ENCODE results near the gene NR2C1. TPM values are rescaled to one million over a fixed set of nuclear protein-coding genes. Genes with fewer than 3 reads are reported as not detected.
A peak's percentile ranks its signal among the peaks of the same experiment; 100 is the strongest.

The NR2C1 gene
- total RNA-seq, 4 donors from 2014 or later, result 23.3 to 67.1 (median 27.7) TPM

DNA sequence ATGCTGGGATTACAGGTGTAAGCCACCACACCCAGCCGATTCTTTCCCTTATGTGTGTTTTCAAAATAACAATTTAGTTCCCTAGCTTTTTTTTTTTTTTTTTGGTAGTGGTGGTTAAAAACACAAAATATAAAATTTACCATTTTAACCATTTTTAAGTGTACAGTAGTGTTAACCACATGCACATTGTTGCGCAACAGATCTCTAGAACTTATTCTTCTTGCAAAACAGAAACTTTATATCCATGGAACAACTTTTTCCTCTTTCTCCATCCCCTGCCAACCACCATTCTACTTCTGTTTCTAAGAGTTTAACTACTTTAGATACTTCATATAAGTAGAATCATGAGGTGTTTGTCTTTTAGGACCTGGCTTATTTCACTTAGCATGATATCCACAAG lies 68.8 kb downstream of the NR2C1 start:
- TF ChIP-seq, protein P1, sequence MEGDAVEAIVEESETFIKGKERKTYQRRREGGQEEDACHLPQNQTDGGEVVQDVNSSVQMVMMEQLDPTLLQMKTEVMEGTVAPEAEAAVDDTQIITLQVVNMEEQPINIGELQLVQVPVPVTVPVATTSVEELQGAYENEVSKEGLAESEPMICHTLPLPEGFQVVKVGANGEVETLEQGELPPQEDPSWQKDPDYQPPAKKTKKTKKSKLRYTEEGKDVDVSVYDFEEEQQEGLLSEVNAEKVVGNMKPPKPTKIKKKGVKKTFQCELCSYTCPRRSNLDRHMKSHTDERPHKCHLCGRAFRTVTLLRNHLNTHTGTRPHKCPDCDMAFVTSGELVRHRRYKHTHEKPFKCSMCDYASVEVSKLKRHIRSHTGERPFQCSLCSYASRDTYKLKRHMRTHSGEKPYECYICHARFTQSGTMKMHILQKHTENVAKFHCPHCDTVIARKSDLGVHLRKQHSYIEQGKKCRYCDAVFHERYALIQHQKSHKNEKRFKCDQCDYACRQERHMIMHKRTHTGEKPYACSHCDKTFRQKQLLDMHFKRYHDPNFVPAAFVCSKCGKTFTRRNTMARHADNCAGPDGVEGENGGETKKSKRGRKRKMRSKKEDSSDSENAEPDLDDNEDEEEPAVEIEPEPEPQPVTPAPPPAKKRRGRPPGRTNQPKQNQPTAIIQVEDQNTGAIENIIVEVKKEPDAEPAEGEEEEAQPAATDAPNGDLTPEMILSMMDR (IDR thresholded peaks at IDR 0.05), result no peak
- ATAC-seq (ENCODE audit: low FRiP score) (no peak), DNase-seq (ENCODE audit: low spot score) (no peak)

DNA sequence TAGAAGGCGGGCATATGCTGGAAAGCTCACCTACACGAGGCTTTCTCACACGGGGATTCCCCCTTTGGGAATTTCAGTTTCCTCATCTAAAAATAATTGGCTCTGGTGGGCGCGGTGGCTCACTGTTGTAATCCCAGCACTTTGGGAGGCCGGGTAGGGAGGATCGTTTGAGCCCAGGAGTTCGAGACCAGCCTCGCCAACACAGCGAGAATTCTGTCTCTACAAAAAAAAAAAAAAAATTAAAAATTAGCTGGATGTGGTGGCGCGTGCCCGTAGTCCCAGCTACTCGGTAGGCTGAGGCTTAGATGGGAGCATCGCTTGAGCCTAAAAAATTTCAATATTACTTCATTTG lies 69.5 kb downstream of the NR2C1 start:
- TF ChIP-seq, protein P1 (IDR thresholded peaks at IDR 0.05), result no peak
- ATAC-seq (ENCODE audit: low FRiP score) (no peak), DNase-seq (ENCODE audit: low spot score) (no peak)

DNA sequence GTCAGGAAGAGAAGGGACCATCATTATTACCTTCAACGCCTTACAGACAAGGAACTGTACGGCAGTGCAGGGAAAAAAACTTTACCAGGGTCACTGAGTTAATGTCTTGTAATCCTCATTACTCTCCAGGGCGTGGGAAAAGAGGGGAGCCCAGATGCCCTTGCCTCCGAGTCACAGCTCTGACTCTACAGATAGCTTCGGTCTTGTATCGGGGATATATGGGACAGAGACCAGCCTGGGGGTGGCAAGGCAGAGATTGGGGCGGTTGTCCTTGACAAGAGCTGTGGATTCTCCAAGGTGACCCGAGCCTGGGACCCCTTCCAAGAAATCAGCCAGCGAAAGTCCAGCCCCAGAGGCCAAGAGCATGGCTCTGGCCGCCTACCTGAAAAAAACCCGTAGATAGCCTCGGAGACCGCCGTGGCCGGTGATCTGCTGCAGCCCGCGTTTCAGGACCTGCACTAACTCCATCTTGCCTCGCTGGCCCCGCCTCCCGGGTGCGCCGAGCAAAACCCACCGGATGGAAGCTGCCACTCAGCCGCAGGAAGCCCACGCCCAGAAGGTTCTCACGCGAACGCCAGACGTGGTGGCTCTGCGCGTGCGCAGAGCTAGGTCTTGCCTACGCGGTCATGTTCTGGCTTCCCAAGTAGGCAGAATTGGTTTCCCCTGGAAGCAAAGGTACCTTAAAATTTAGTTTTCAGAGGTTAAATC lies 70.1 kb downstream of the NR2C1 start, which contains the start of gene NDUFA12:
Gene NDUFA12 (minus strand): TSS at position 485 of the 708 bp plus-strand sequence. CDS start 17 bp downstream, at position 468.
- DNase-seq (ENCODE audit: low spot score) (peak; percentile 83), ATAC-seq (ENCODE audit: low FRiP score) (peak; percentile 99)
- TF ChIP-seq, protein P1 (IDR thresholded peaks at IDR 0.05), result no peak

DNA sequence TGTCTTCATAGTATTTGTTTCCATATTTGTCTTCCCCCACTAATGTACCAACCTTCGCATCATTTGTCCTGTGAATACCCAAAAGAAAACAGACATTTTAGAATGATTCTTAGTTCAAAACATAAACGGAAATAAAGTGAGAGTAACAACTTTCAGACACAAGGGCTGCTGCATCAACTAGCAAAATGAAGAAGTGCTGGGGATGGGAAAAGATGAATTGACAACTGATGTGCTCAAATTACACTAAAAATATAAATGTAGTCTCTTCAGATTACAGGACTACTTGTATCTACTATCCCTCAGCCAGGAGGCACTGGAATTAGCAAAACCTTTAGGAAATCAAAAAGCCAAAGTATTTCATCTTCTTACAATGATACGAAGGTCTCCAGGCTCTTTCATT lies 70.7 kb downstream of the NR2C1 start:
- TF ChIP-seq, protein P1 (IDR thresholded peaks at IDR 0.05), result no peak
- DNase-seq (ENCODE audit: low spot score), result no peak

DNA sequence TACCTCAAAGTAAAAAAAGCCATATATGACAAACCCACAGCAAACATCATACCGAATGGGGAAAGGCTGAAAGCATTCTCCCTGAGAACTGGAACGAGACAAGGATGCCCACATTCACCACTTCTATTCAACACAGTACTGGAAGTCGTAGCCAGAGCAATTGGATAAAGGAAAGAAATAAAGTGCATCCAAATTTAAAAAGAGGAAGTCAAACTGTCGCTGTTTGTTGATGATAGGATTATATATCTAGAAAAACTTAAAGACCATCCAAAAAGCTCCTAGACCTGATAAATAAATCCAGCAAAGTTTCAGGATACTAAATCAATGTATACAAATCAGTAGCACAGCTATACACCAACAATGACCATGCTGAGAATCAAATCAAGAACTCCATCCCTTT lies 75.1 kb downstream of the NR2C1 start:
- TF ChIP-seq, protein P1 (IDR thresholded peaks at IDR 0.05), result no peak
- DNase-seq (ENCODE audit: low spot score) (no peak), ATAC-seq (ENCODE audit: low FRiP score) (no peak)

More for the DNA sequence above, 70.7 kb downstream of the NR2C1 start:
- no peak for ATAC-seq (ENCODE audit: low FRiP score)

DNA sequence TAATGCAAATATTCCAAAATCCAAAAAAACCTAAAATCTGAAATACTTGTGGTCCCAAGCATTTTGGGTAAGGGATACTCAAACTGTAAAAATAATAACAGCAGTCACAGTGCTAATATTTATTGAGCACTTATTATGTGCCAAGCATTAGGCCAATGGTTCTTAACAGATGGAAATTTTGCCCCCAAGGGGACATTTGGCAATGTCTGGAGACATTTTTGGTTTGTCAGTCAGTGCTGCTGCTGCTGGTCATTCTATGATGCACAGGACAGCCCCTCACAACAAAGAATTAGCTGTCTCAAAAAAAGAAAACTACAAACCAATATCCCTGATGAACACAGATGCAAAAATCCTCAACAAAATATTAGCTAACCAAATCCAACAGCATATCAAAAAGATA lies 75.7 kb downstream of the NR2C1 start:
- DNase-seq (ENCODE audit: low spot score) (no peak), ATAC-seq (ENCODE audit: low FRiP score) (no peak)
- TF ChIP-seq, protein P1 (IDR thresholded peaks at IDR 0.05), result no peak

DNA sequence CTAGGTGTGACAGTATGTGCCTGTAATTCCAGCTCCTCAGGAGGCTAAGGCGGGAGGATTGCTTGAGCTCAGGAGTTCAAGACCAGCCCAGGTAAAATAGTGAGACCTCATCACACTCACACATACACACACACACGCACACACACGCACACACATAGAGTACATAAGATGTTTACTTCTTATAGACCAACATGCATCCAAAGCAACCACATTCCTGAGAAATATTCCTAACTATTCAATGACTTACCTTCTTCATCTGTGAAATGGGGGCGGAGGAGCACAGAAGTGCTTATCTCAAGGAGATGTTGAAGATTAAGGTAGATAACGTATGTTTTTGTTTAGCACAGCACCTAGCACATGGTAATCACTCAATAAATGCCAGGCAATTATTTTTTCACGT lies 76.4 kb downstream of the NR2C1 start:
- DNase-seq (ENCODE audit: low spot score) (no peak), ATAC-seq (ENCODE audit: low FRiP score) (no peak)
- TF ChIP-seq, protein P1 (IDR thresholded peaks at IDR 0.05), result no peak

Data from omental fat pad (tissue), 4 donors.